Uterus (tissue), 4 donors: ENCODE measurements around the gene MRPL16. TPM values are rescaled to one million over a fixed set of nuclear protein-coding genes. Genes with fewer than 3 reads are reported as not detected.

Experiments used
- DNase-seq, 2 donors: peaks; one replicate each; pipeline ENCODE4 v3.0.0-alpha.2; 2019 to 2020
- H3K27ac ChIP-seq, 2 donors: fragments of 200-600 bp; sonication (generic); 1 replicate in 1 of 2; 2 replicates in 1 of 2; pipeline ENCODE4 v1.5.1; 2016 to 2018
- H3K27me3 ChIP-seq, 2 donors: fragments of 200-600 bp; sonication (generic); one replicate each; pipeline ENCODE4 v1.5.1; 2018 to 2019; ENCODE audit warnings: control low read depth in 1 of 2
- H3K36me3 ChIP-seq, 2 donors: fragments of 200-600 bp; sonication (generic); one replicate each; pipeline ENCODE4 v1.5.1; 2019; ENCODE audit warnings: control low read depth in 1 of 2
- H3K4me1 ChIP-seq, 2 donors: fragments of 200-600 bp; sonication (generic); one replicate each; pipeline ENCODE4 v1.5.1; 2018 to 2019; ENCODE audit warnings: control low read depth in 1 of 2
- H3K4me3 ChIP-seq, 2 donors: fragments of 200-600 bp; sonication (generic); 1 replicate in 1 of 2; 2 replicates in 1 of 2; pipeline ENCODE4 v1.5.1; 2018 to 2019; ENCODE audit warnings: mild to moderate bottlenecking in 1 of 2
- H3K9me3 ChIP-seq, 2 donors: fragments of 200-600 bp; sonication (generic); one replicate each; pipeline ENCODE4 v1.5.1; 2019; ENCODE audit warnings: control low read depth in 1 of 2
- CTCF ChIP-seq, 4 experiments: fragments of 200-600 bp in 2 of 4; fragments of 450-650 bp in 2 of 4; sonication (generic) in 2 of 4; IDR thresholded peaks; one replicate each; pipeline ENCODE4 v1.5.1; 2016 to 2019; ENCODE audit warnings: antibody characterized with exemption in 4 of 4, mild to moderate bottlenecking in 2 of 4, moderate library complexity in 1 of 4
- POLR2A ChIP-seq, 2 donors: fragments of 450-650 bp; IDR thresholded peaks; one replicate each; pipeline ENCODE4 v1.6.1; 2016; ENCODE audit warnings: antibody characterized with exemption in 2 of 2, mild to moderate bottlenecking in 1 of 2, moderate library complexity in 1 of 2
- intact Hi-C: fragments of 100-400 bp; cut with DNase I; formaldehyde crosslinking; loops from one replicate; pipeline ENCODE4 v1.15.1; 2023; ENCODE audit warnings: low total_unique reads
- total RNA-seq, 4 donors: library from RNA; depleted of rRNA in 3 of 4; stranded (reverse); fragments of >200 nt in 3 of 4; gene quantifications; one replicate each; pipeline versions ENCODE4 v1.1.0 to v1.2.4, GENCODE V29; 2014 to 2023
- donor health status: DM: yes; HTN: yes; CAD: no.

Gene MRPL16
- total RNA-seq, 4 donors from 2014 or later, result 14.3 to 64.4 (median 38.9) TPM

- Histone ChIP-seq H3K9me3 (no peaks in the 10 kb centered on the region), H3K27ac (no peak overlapping the region), H3K4me1 (no peaks in the 10 kb centered on the region), H3K27me3 (no peaks in the 10 kb centered on the region), H3K4me3 (no peak overlapping the region), H3K36me3 (no peaks in the 10 kb centered on the region)
- no peak for DNase-seq
- intact Hi-C loops, result no loop called here
- TF ChIP-seq POLR2A (IDR thresholded peaks at IDR 0.05), result no peak
- no peak for TF ChIP-seq CTCF (IDR thresholded peaks at IDR 0.05)
These were observed 31.1 kb downstream of the MRPL16 start for GRCh38 chr11:59779487-59779886.

- DNase-seq, result no peak
- intact Hi-C loops, result no loop called here
- H3K4me3 ChIP-seq, result no peak overlapping the region
- no peak overlapping the region for H3K27ac ChIP-seq
- H3K4me1 ChIP-seq, result no peaks in the 10 kb centered on the region
- H3K27me3 ChIP-seq, result no peaks in the 10 kb centered on the region
- H3K9me3 ChIP-seq, result no peaks in the 10 kb centered on the region
- TF ChIP-seq POLR2A (IDR thresholded peaks at IDR 0.05) (no peak), CTCF (IDR thresholded peaks at IDR 0.05) (no peak)
- no peaks in the 10 kb centered on the region for H3K36me3 ChIP-seq
These were observed 32.5 kb downstream of the MRPL16 start for GRCh38 chr11:59778122-59778521.

GRCh38 chr11:59777104-59777503 is 33.5 kb downstream of the MRPL16 start:
- H3K36me3 ChIP-seq, result no peaks in the 10 kb centered on the region
- no peak overlapping the region for H3K27ac ChIP-seq
- intact Hi-C loops, result no loop called here
- no peaks in the 10 kb centered on the region for H3K4me1 ChIP-seq
- TF ChIP-seq POLR2A (IDR thresholded peaks at IDR 0.05) (no peak), CTCF (IDR thresholded peaks at IDR 0.05) (no peak)
- no peak for DNase-seq
- no peaks in the 10 kb centered on the region for H3K27me3 ChIP-seq
- H3K9me3 ChIP-seq, result no peaks in the 10 kb centered on the region
- H3K4me3 ChIP-seq, result no peak overlapping the region

GRCh38 chr11:59776210-59777066 is 34.1 kb downstream of the MRPL16 start:
- no peaks in the 10 kb centered on the region for H3K27me3 ChIP-seq
- no peak for DNase-seq
- no peaks in the 10 kb centered on the region for H3K9me3 ChIP-seq
- no peak overlapping the region for H3K27ac ChIP-seq
- H3K4me3 ChIP-seq, result no peak overlapping the region
- no peaks in the 10 kb centered on the region for H3K36me3 ChIP-seq
- TF ChIP-seq POLR2A (IDR thresholded peaks at IDR 0.05), result no peak
- TF ChIP-seq CTCF (IDR thresholded peaks at IDR 0.05), result no peak
- no peaks in the 10 kb centered on the region for H3K4me1 ChIP-seq
- intact Hi-C loops, result no loop called here

GRCh38 chr11:59773083-59773440 is 37.5 kb downstream of the MRPL16 start:
- Histone ChIP-seq H3K27me3 (no peaks in the 10 kb centered on the region), H3K4me1 (no peaks in the 10 kb centered on the region), H3K36me3 (no peaks in the 10 kb centered on the region), H3K9me3 (no peaks in the 10 kb centered on the region), H3K4me3 (no peak overlapping the region), H3K27ac (no peak overlapping the region)
- DNase-seq, result no peak
- no peak for TF ChIP-seq POLR2A (IDR thresholded peaks at IDR 0.05)
- TF ChIP-seq CTCF (IDR thresholded peaks at IDR 0.05), result no peak
- intact Hi-C loops, result no loop called here
